GM18951 (cell line): Measurements from ENCODE around the gene INHBE.

Experiments
- POLR2A ChIP-seq: IDR thresholded peaks from 4 replicates; pipeline ENCODE4 v1.6.1; 2011; ENCODE audit warnings: mild to moderate bottlenecking; ENCODE audit not compliant: insufficient read length, insufficient read depth; ENCODE audit errors: extremely low read depth
- in situ Hi-C: fragments of 300-500 bp; cut with MboI; formaldehyde crosslinking; loops from one replicate; pipeline ENCODE4 v1.12.0; 2022; ENCODE audit warnings: low sequenced_read_pairs, mixed read lengths, inconsistent platforms; ENCODE audit not compliant: unreplicated experiment

INHBE gene

GRCh38 chr12:57460468-57460784, 5.3 kb downstream of the INHBE start:
- in situ Hi-C loops, result no loop called here
- TF ChIP-seq POLR2A, result no peak

GRCh38 chr12:57460841-57461275, 5.8 kb downstream of the INHBE start:
- in situ Hi-C loops, result no loop called here
- TF ChIP-seq POLR2A, result no peak

DNA sequence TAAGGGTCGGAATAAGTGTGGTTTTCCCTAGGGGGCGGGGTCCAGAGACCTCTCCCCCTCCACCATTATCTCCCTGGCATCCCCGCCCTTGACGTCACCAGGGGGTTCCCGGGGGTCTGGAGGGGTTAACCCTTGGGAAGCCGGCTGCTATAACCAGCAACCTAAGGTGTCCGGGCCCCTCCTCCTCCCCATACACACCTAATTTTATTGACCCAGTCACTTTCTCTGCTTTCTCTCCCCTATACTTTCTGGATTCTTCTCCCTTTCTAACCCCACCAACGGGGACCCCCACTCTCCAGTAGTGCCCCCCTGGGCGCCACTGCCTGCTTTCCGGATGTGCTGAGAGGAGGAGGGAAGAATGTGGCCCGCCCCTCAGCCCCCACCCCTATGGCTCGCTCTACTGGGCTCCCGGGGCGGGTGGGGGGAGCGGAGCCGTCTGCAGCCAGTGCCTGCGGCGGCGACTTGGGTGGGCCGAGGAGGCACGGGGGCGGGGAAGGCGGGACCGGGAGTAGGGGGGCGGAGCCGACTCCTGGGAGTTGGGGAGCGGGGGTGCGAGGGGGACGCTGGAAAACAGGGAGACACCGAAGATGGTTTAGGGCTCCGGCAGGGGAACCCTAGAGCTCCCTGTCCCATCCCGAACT, 6.3 kb downstream of the INHBE start:
- in situ Hi-C loops, result no loop called here
- TF ChIP-seq POLR2A, result no peak

GRCh38 chr12:57461917-57462250, 6.8 kb downstream of the INHBE start:
- no peak for TF ChIP-seq POLR2A
- in situ Hi-C loops, result no loop called here

DNA sequence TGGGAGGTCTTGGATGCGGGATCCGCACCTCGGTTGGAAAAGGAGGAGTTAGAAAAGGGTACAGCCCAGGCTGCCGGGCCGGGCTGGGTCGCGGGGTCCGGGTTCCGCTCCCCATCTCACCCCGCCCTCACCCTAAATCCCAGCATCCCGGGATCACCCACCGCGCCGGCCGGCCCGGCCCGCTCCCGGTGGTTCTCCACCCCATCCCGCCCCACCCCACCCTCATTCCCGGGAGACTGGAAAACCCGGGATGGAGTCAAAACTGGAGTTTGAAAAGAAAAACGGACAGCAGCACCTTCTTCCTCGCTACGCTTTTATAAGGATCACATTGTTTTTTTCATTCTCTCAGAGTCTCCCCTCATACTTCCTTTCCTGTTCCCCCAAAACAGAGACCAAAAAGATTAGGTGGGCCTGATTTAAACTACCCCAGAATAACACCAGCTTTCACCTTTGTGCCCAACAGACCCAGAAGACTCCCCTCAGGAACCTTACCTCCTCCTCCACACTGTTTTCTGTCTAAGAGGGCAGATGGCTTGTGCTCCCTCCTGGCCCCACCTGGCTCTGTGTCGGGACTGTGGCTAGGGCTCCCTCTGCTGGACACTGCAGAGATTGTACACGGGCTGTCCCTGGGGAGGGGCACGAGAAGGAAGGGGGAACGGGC, 7.3 kb downstream of the INHBE start:
- peak; percentile 29 for TF ChIP-seq POLR2A
- in situ Hi-C loops, result no loop called here

- no peak for TF ChIP-seq POLR2A
- in situ Hi-C loops, result no loop called here
These were observed 7.8 kb downstream of the INHBE start for GRCh38 chr12:57462912-57463253.

GRCh38 chr12:57464569-57464968, 9.5 kb downstream of the INHBE start:
- TF ChIP-seq POLR2A, result no peak
- in situ Hi-C loops, result no loop called here

DNA sequence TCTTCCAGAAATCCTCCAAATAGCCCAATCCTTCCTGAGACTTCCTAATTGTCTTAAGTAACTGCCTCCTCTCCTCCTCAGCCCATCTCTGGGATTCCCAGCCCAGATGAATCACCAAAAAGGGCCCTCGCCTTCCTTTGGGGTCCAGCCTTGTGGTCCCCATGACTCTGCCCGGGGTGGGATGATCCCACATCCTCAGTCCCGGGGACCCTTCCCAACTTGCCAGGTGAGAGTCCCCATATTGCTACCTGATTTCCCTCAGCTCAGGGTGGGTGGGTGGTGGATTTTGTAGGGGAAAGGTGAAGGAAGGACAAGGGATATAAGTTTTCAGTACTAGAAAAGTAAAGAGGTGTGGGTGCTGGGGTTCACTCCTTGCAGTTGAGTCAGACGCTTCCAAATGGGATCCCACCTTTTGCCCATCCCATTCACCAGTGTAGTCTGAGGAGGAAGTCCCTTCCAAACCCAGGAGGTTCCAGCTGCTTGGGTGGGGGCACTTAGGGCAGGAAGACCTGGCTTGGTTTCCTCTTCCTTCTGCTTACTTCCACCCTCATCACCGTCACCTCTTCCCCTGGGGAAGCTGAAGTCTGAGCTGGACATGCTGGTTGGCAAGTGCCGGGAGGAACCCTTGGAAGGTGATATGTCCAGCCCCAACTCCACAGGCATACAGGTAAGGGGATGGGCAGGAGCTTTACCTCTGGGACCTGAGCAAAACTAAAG, 10.1 kb downstream of the INHBE start:
- in situ Hi-C loops, result no loop called here
- no peak for TF ChIP-seq POLR2A

GRCh38 chr12:57465747-57466505, 10.8 kb downstream of the INHBE start:
- TF ChIP-seq POLR2A, result no peak
- in situ Hi-C loops, result no loop called here

DNA sequence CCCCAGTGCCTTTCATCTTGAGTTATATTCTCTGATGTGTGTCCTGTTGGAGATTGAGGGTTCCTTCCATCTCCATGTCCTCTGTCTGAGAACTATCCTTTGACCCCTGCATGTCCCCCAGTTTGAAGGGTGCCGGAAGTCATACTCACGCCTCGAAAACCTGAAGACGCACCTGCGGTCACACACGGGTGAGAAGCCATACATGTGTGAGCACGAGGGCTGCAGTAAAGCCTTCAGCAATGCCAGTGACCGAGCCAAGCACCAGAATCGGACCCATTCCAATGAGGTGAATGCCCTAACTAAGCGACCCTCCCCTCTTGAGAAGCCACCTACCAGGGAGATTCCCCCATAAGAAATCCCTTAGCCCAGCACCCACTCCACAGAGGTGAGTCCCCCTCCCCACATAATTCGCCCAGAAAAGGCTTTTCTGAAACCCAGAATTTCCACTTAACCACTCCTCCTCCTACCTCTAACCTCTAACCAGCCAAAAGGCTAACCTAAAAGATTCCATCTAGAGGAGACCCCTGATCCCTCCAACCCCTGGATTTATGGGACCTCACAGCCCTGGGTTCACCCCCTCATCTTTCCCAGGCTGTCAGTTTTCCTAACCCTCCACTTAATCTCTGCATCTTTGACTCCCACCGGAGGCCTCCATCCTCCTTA, 12.2 kb downstream of the INHBE start:
- in situ Hi-C loops, result no loop called here
- no peak for TF ChIP-seq POLR2A

DNA sequence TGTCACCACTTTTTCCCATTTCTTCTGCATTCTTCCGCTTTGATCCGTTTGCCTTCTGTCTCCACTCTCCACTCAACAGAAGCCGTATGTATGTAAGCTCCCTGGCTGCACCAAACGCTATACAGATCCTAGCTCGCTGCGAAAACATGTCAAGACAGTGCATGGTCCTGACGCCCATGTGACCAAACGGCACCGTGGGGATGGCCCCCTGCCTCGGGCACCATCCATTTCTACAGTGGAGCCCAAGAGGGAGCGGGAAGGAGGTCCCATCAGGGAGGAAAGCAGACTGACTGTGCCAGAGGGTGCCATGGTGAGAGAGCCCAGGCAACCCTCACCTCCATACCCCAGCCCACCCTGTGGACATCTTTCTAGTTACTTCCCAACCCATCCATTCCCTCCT, 12.8 kb downstream of the INHBE start:
- in situ Hi-C loops, result no loop called here
- no peak for TF ChIP-seq POLR2A

DNA sequence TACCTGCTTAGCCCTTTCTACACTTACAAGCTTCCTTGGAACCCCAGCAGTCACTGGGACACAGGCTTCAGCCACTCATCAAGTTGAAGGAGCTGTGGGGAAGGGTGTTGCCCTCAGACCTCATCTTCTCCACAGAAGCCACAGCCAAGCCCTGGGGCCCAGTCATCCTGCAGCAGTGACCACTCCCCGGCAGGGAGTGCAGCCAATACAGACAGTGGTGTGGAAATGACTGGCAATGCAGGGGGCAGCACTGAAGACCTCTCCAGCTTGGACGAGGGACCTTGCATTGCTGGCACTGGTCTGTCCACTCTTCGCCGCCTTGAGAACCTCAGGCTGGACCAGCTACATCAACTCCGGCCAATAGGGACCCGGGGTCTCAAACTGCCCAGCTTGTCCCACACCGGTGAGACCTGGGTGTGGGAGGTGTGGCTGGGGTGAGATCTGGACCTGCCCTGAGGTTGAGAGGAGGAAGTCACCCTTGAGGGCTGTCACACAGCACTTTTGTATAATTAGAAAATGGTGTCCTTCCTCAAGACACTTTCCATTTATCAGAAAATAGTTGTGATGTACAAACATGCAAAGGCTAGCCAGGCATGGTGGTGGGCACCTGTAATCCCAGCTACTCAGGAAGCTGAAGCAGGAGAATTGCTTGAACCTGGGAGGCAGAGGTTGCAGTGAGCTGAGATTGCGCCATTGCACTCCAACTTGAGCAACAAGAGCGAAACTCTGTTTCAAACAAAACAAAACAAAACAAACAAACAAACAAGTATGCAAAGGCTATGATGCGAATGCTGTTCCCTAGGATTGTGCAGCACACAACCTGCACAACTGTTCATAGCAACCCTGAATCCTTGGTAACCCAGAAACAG, 14.4 kb downstream of the INHBE start:
- in situ Hi-C loops, result no loop called here
- TF ChIP-seq POLR2A, result no peak

DNA sequence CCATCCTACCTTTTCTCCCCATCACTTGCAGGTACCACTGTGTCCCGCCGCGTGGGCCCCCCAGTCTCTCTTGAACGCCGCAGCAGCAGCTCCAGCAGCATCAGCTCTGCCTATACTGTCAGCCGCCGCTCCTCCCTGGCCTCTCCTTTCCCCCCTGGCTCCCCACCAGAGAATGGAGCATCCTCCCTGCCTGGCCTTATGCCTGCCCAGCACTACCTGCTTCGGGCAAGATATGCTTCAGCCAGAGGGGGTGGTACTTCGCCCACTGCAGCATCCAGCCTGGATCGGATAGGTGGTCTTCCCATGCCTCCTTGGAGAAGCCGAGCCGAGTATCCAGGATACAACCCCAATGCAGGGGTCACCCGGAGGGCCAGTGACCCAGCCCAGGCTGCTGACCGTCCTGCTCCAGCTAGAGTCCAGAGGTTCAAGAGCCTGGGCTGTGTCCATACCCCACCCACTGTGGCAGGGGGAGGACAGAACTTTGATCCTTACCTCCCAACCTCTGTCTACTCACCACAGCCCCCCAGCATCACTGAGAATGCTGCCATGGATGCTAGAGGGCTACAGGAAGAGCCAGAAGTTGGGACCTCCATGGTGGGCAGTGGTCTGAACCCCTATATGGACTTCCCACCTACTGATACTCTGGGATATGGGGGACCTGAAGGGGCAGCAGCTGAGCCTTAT, 15.3 kb downstream of the INHBE start:
- in situ Hi-C loops, result no loop called here
- TF ChIP-seq POLR2A, result no peak
